NCI-H1694 treated with DMSO at 0.1 percent for 48 hours (cell line): Measurements from ENCODE around the gene SPATA33.

Experiments
- DNase-seq: peaks from one replicate; lab custom pipeline; 2025; lab: John Stamatoyannopoulos, UW

Gene SPATA33

GRCh38 chr16:89657442-89658220, at the start of gene SPATA33, which contains the start of gene CHMP1A:
SPATA33 (plus strand) TSS chr16:89657836; CDS start chr16:89657912, 76 bp downstream.
CHMP1A (minus strand) TSS chr16:89657708; CDS start chr16:89657588, 120 bp downstream.
- DNase-seq: peak; percentile 60

- DNase-seq: no peak
These were observed 49.5 kb upstream of the SPATA33 start for GRCh38 chr16:89607937-89608740.

GRCh38 chr16:89610108-89610453, 47.6 kb upstream of the SPATA33 start:
- no peak for DNase-seq

GRCh38 chr16:89612415-89613166, 45.0 kb upstream of the SPATA33 start:
- no peak for DNase-seq

GRCh38 chr16:89613231-89613953, 44.2 kb upstream of the SPATA33 start, which contains the start of gene DPEP1:
DPEP1 (plus strand) TSS chr16:89613642; CDS start chr16:89630411, 16,769 bp downstream.
- no peak for DNase-seq

DNA sequence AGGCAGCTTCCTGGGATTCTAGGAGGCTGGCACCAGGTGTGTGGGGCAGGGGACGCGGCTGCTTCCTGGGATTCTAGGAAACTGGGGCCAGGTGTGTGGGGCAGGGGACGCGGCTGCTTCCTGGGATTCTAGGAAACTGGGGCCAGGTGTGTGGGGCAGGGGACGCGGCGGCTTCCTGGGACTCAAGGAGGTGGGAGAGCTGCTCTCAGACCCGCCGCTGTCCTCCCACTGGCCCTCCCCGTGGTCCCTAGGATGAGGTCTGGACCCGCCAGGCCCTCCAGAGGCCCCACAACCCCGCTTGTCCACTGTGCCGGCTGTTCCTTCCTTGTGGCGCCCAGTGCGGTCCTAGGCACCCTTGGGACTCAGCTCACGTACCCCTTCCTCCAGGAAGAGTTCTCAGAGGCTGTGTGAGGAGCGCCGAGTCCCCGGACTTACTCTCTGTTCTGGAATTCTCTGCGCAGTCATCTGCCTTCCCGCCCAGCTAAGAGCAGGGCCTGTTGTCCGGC, 43.6 kb upstream of the SPATA33 start:
- DNase-seq: no peak

GRCh38 chr16:89615176-89615575, 42.5 kb upstream of the SPATA33 start:
- no peak for DNase-seq

DNA sequence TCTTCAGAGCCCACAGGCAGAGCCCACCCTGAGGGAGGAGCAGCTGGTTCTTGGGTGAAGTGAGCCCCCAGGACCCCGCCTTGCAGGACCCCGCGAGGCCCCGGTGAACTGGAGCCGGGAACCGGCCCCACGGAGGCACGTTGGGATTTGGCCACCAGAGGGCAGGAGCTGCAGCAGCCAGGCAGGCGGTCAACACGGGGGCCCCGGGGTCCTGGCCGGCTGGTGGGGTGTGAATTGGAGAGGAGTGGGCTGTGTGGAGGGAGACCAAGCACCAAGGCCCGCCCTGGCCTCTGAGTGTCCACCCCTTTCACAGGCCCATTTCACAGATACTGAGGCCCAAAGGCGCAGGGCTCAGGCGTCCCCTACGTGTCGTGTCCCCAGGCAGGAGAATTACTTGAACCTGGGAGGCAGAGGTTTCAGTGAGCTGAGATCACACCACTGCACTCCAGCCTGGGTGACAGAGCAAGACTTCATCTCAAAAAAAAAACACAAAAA, 42.0 kb upstream of the SPATA33 start:
- no peak for DNase-seq

DNA sequence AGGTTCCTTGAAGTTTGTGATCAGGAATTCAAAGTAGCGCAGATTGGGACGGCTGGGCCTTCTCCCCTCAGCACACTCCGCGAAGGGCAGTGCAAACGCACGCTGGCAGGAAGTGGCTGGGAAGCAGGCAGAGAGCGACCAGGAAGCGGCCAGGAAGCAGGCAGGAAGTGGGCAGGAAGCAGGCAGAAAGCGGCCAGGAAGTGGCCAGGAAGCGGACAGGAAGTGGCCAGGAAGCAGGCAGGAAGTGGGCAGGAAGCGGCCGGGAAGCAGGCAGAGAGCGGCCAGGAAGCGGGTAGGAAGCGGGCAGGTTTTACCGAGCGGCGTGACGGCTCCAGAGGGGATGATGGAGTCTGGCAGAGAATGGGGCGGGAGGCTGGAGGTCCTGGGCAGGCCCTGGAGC, 41.0 kb upstream of the SPATA33 start:
- DNase-seq: no peak

GRCh38 chr16:89617036-89617435, 40.6 kb upstream of the SPATA33 start:
- DNase-seq: no peak

DNA sequence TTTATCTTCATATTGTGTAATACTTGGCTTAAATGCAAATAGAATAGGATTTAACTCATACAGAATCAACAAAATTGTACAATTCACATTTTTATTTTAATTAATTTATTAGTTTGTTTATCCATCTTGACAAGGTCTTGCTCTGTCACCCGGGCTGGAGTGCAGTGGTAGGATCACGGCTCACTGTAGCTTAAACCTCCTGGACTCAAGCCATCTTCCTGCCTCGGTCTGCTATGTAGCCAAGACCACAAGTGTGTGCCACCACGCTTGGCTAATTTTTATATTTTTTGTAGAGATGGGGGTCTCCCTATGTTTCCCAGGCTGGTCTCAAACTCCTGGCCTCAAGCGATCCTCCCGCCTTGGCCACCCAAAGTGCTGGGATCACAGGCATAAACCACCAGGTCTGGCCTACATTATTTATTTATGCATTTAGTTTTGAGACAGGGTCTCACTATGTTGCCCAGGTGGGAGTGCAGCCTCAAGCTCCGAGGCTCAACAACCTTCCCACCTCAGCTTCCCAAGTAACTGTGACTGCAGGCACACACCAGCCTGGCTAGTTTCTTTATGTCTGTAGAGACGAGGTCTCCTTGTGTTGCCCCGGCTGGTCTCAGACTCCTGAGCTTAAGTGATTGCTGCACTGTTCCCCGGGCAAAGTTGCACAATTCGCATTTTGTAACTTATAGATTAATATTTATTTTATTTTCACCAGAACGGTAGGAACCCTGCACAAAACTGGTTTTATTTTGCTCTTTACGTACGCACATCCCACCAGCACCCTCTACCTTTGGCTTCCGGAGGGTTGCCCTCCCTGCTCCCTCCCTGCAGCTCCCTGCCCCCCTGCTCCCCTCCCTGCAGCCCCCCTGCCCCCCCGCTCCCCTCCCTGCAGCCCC, 39.3 kb upstream of the SPATA33 start:
- DNase-seq: no peak

GRCh38 chr16:89619840-89620239, 37.8 kb upstream of the SPATA33 start:
- DNase-seq: no peak

DNA sequence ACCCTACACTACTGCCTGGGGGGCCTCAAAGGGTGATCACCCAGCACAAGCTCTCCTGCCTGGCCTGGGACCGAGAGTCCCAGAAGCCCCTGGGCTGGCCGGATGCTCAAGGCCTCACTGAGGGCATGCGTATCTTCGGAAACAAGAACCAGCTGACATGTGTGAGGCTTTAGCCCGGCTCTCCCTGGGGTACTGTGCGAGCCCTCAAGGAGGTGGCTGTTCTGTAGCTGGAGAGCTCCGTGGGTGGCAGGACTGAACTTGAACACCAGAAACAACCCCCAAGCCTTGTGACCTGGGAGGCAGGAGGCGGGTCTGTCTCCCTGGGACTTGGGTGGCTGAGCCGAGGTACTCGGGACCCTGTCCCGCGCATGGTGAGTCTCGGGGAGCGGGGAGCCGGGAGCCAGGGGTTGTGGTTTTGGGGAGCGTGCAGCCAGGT, 37.2 kb upstream of the SPATA33 start:
- no peak for DNase-seq

GRCh38 chr16:89621136-89621697, 36.4 kb upstream of the SPATA33 start:
- no peak for DNase-seq

- no peak for DNase-seq
These were observed 35.8 kb upstream of the SPATA33 start for GRCh38 chr16:89621698-89622409.

GRCh38 chr16:89623511-89624261, 34.0 kb upstream of the SPATA33 start:
- DNase-seq: no peak

DNA sequence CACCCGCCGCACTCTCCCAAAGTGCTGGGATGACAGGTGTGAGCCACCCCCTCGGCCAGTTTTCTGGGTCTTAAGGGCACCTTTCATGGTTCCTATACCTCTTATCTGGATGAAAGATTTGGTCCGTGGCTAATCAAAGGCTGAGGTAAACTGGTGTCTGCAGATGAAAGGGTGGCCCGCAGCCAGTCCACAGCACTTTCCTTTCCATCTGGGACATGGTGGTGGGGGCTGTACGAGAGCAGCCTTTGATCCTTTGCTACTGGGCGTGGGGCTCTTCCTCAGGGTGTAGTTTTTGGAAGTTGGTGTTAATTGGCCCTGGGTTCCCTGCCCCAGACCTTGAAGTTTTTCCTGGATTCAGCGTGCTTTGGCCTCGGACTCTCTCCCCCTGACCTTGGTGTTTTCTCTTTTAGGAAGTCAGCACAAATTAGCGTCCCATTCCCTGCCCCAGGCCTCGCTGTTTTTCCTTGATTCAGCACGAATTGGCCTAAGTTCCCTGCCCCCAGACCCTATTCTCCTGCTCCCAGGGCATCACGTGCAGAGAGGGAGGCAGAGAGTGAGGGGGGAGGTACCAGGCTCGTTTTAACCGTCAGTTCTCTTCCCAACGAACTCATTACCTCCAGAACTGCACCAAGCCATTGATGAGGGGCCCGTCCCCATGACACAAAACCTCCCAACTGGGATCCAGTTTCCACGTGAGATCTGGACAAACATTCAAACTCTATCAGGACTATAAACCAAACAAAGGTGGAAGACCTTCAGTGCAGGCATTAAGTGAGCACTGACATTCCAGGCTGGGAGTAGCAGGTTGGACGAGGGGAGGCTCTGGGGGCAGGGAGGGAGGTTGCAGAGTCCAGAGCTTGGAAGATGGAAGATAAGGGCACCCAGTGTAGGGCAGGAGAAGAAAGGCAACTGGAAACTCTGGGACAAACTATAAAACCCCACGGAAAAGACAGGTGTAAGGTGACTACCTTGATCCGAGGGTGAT, 32.6 kb upstream of the SPATA33 start:
- DNase-seq: no peak
